ENCODE results near the gene TARM1. TPM values are rescaled to one million over a fixed set of nuclear protein-coding genes. Genes with fewer than 3 reads are reported as not detected.
A peak's percentile ranks its signal among the peaks of the same experiment; 100 is the strongest.

TARM1 gene
- total RNA-seq, 2 donors from 2014 or later, result not detected

DNA sequence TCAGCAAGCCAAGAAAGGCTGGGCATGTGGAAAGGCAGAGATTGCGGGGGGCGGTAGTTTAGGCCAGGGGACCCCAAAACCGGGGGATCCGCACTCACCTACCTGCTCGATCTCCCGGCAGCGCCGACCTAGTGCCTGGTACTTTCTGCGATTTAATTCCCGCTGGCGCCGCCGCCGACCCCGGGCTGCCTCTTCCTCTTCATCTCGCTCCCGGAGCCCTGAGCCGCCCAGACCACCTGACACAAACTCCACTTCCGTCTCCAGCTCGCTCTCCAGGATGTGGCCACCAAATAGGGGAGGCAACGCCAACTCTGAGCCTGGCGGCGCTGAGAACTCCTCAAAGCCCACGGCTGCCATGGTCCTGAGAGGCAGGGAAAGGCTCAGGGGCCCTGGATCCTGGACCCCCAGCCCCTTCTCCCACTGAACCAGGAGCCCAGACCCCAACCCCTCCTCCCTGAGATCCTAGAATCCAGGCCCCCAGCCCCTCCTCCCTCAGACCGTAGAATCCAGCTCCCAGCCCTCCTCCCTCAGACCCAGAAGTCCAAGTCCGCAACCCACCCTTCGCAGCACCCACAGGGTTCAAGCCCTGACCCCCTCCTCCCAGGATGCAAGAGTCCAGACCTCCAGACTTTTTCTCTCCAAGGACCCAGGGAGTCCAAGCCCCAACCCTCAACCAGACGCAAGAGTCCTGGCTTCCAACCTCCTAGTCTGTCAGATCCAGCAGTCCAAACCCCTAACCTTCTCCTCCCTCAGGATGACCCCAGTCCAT, 33.4 kb upstream of the TARM1 start:
- no peaks in the 10 kb centered on the region for H3K9me3 ChIP-seq
- peak overlapping the region; percentile 78 for H3K4me3 ChIP-seq
- no peak for ATAC-seq (ENCODE audit: insufficient number of reproducible peaks, low FRiP score, low read depth)
- peaks cover 18 to 29% of the 10 kb centered on the region in 2 donors for H3K4me1 ChIP-seq (ENCODE audit: control insufficient read depth in 1 of 2, low read depth in 2 of 2)
- no peaks in the 10 kb centered on the region for H3K27me3 ChIP-seq (replicated peaks; ENCODE audit: insufficient read depth)
- H3K27ac ChIP-seq, result peak overlapping the region in 1 of 2 donors; percentile 71
- DNase-seq (ENCODE audit: low spot score), result no peak
- H3K36me3 ChIP-seq, result peaks cover 25% of the 10 kb centered on the region
- no peak for TF ChIP-seq CTCF (IDR thresholded peaks at IDR 0.05)

- peaks cover 9 to 10% of the 10 kb centered on the region in 2 donors for H3K4me1 ChIP-seq (ENCODE audit: control insufficient read depth in 1 of 2, low read depth in 2 of 2)
- H3K36me3 ChIP-seq, result peaks cover 43% of the 10 kb centered on the region
- H3K4me3 ChIP-seq, result no peak overlapping the region
- no peak for TF ChIP-seq CTCF (IDR thresholded peaks at IDR 0.05)
- no peak overlapping the region for H3K27ac ChIP-seq
- H3K9me3 ChIP-seq, result no peaks in the 10 kb centered on the region
- DNase-seq (ENCODE audit: low spot score) (no peak), ATAC-seq (ENCODE audit: insufficient number of reproducible peaks, low FRiP score, low read depth) (no peak)
- no peaks in the 10 kb centered on the region for H3K27me3 ChIP-seq (replicated peaks; ENCODE audit: insufficient read depth)
These were observed 28.5 kb upstream of the TARM1 start for GRCh38 chr19:54109651-54110050.

GRCh38 chr19:54108496-54108895, 27.3 kb upstream of the TARM1 start:
- H3K27ac ChIP-seq, result no peak overlapping the region
- H3K36me3 ChIP-seq, result peaks cover 43% of the 10 kb centered on the region
- no peak overlapping the region for H3K4me3 ChIP-seq
- H3K27me3 ChIP-seq (replicated peaks; ENCODE audit: insufficient read depth), result no peaks in the 10 kb centered on the region
- H3K9me3 ChIP-seq, result no peaks in the 10 kb centered on the region
- DNase-seq (ENCODE audit: low spot score), result no peak
- no peak for TF ChIP-seq CTCF (IDR thresholded peaks at IDR 0.05)
- no peak for ATAC-seq (ENCODE audit: insufficient number of reproducible peaks, low FRiP score, low read depth)
- peaks cover 4 to 9% of the 10 kb centered on the region in 2 donors for H3K4me1 ChIP-seq (ENCODE audit: control insufficient read depth in 1 of 2, low read depth in 2 of 2)

- no peaks in the 10 kb centered on the region for H3K9me3 ChIP-seq
- DNase-seq (ENCODE audit: low spot score) (no peak), ATAC-seq (ENCODE audit: insufficient number of reproducible peaks, low FRiP score, low read depth) (no peak)
- H3K4me1 ChIP-seq (ENCODE audit: control insufficient read depth in 1 of 2, low read depth in 2 of 2), result peaks cover 7 to 13% of the 10 kb centered on the region in 2 donors
- H3K27me3 ChIP-seq (replicated peaks; ENCODE audit: insufficient read depth), result no peaks in the 10 kb centered on the region
- TF ChIP-seq CTCF (IDR thresholded peaks at IDR 0.05), result no peak
- no peak overlapping the region for H3K4me3 ChIP-seq
- H3K36me3 ChIP-seq, result peaks cover 43% of the 10 kb centered on the region
- H3K27ac ChIP-seq, result no peak overlapping the region
These were observed 26.8 kb upstream of the TARM1 start for GRCh38 chr19:54107876-54108490.

DNA sequence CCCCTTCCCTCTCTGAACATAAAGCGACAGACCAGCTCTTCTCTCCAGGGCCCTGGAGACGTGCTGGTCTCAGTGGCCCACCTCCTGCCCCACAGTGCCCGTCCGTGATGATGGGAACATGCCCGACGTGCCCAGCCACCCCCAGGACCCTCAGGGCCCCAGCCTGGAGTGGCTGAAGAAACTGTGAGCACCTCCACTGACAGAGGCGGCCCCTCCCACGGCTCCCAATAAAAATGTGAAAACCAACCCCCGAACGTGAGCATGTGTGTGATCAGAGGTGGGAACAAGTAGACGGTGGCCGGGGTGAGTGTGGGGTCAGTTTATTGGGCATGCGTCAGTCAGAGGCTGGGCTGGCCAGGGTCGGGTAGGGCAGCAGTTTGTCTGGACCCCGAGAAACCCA, 25.6 kb upstream of the TARM1 start:
- ATAC-seq (ENCODE audit: insufficient number of reproducible peaks, low FRiP score, low read depth) (no peak), DNase-seq (ENCODE audit: low spot score) (no peak)
- Histone ChIP-seq H3K4me3 (no peak overlapping the region), H3K36me3 (peaks cover 43% of the 10 kb centered on the region), H3K4me1 (ENCODE audit: control insufficient read depth in 1 of 2, low read depth in 2 of 2) (peaks cover 7 to 13% of the 10 kb centered on the region in 2 donors), H3K9me3 (no peaks in the 10 kb centered on the region), H3K27me3 (replicated peaks; ENCODE audit: insufficient read depth) (no peaks in the 10 kb centered on the region), H3K27ac (no peak overlapping the region)
- no peak for TF ChIP-seq CTCF (IDR thresholded peaks at IDR 0.05)

Data from thoracic aorta (tissue), 2 donors.